NT2/D1 (cell line): ENCODE data around the gene MALSU1.

Source experiments
- DNase-seq: peaks from one replicate; pipeline ENCODE4 v3.0.0-alpha.2; 2011; ENCODE audit warnings: low read depth, low spot score
- H3K27me3 ChIP-seq: 2 replicates; pipeline ENCODE4 v1.6.0; 2011; ENCODE audit warnings: mild to moderate bottlenecking; ENCODE audit not compliant: insufficient read length, insufficient read depth
- H3K36me3 ChIP-seq: 2 replicates; pipeline ENCODE4 v1.6.1; 2011; ENCODE audit warnings: mild to moderate bottlenecking, low read length, mixed read lengths; ENCODE audit not compliant: insufficient read depth, insufficient read length
- H3K4me1 ChIP-seq: 2 replicates; pipeline ENCODE4 v1.5.1; 2011; ENCODE audit not compliant: insufficient read depth, insufficient read length
- H3K4me3 ChIP-seq: 2 replicates; pipeline ENCODE4 v1.5.1; 2011; ENCODE audit warnings: low read depth; ENCODE audit not compliant: insufficient read length
- H3K9ac ChIP-seq: 2 replicates; pipeline ENCODE4 v1.6.0; 2011; ENCODE audit warnings: low read depth; ENCODE audit not compliant: insufficient read length
- H3K9me3 ChIP-seq: 2 replicates; pipeline ENCODE4 v1.5.1; 2011; ENCODE audit warnings: mild to moderate bottlenecking, low read length; ENCODE audit not compliant: insufficient read depth
- SUZ12 ChIP-seq: IDR thresholded peaks from 2 replicates; pipeline ENCODE4 v1.6.1; 2011; ENCODE audit not compliant: insufficient read length, insufficient read depth; ENCODE audit errors: extremely low read depth
- YY1 ChIP-seq: IDR thresholded peaks from 2 replicates; pipeline ENCODE4 v1.6.1; 2011; ENCODE audit not compliant: insufficient read length, insufficient read depth
- ZNF274 ChIP-seq: IDR thresholded peaks from 2 replicates; pipeline ENCODE4 v1.6.1; 2011; ENCODE audit warnings: mild to moderate bottlenecking, low read depth, low read length

MALSU1 gene

DNA sequence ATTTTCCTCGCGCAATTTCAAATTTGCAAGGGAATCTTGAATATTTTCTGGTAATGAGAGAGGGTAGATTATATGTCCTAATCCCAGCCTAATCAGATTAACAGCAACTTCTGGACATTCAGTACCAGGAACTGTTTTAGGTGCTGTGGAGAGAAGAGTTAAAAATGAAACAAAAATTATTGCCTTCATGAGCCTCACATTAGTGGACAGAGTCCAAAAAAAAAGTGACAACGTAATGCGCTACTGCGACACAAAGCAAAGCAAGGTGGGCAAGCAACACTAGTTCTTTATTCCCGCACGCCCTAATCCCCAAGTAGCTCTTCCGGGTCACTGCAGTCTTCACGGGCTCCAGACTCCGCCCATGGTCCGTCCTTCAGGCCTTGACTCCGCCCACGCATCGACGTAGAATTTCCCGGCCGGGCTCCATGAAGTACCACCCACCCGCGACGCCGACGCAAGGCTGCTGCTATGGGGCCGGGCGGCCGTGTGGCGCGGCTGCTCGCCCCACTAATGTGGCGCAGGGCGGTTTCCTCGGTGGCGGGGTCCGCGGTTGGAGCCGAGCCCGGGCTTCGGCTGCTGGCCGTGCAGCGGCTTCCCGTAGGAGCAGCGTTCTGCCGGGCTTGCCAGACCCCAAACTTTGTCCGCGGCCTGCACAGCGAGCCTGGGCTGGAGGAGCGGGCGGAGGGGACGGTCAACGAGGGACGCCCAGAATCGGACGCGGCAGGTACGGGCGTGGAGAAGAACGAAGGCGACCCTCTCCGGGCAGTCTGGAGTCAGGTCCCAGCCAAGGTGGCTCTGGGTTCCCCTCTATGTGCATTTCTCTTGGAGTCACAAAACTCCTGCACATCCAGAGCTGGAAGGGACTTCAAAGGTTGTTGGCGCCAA, at the start of gene MALSU1:
TSS of gene MALSU1 (plus strand) at position 455 of the 885 bp plus-strand sequence. CDS start at position 469, 14 bp downstream.
- no peaks in the 10 kb centered on the region for H3K27me3 ChIP-seq
- peak; percentile 99 for DNase-seq
- H3K4me3 ChIP-seq = peak within 1 kb of the TSS; percentile 91
- no peaks in the 10 kb centered on the region for H3K9me3 ChIP-seq
- peak within 1 kb of the TSS; percentile 96 for H3K9ac ChIP-seq
- TF ChIP-seq SUZ12 (no peak), YY1 (no peak), ZNF274 (no peak)
- H3K4me1 ChIP-seq = no peaks in the 10 kb centered on the region
- H3K36me3 ChIP-seq = peaks cover 34% of the 10 kb centered on the region

DNA sequence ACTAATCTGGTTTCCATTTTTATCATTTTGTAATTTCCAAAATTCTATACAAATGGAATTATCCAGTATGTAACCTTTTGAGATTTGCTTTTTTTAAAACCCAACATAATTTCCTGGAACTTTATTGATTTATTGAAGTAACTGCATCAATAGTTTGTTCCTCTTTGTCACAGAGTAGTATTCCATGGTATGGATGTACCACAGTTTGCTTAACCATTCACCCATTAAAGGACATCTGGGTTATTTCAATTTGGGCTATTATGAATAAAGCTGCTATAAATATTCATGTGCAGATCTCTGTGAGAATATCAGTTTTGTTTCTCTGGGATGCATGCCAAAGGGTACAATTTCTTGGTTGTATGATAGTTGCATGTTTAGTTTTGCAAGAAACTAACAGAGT, 49.7 kb upstream of the MALSU1 start:
- TF ChIP-seq ZNF274 (no peak), YY1 (no peak), SUZ12 (no peak)
- Histone ChIP-seq H3K4me3 (no peak overlapping the region), H3K9me3 (no peaks in the 10 kb centered on the region), H3K9ac (no peak overlapping the region), H3K4me1 (peaks cover 7% of the 10 kb centered on the region), H3K27me3 (no peaks in the 10 kb centered on the region), H3K36me3 (no peaks in the 10 kb centered on the region)
- no peak for DNase-seq

DNA sequence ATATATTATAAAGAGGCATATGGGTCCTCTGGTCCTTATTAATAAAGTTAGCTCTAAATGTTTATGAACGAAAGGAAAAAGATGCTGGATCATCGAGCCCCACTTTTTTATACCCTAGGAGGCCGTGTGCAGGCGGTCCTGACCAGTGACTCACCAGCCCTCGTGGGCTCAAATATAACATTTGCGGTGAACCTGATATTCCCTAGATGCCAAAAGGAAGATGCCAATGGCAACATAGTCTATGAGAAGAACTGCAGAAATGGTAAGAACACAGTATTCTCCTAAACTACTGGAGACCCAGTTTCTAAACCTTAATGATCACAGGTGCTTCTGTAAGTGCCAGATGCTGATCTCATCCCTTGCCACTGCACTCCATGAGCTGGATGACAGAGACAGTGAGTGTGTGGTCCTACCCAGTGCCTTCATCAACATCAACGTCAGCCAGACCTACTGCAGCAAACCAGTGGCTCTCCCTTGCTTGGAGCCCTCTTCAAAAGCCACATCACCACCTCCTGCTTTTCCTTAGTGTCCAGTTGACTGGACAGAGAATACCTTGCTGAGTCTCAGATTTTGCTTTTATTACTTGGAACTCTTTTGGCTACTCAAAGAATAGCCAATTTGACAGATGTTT, 45.0 kb upstream of the MALSU1 start:
- Histone ChIP-seq H3K27me3 (no peaks in the 10 kb centered on the region), H3K9me3 (no peaks in the 10 kb centered on the region), H3K4me1 (no peaks in the 10 kb centered on the region), H3K9ac (no peak overlapping the region), H3K36me3 (no peaks in the 10 kb centered on the region), H3K4me3 (no peak overlapping the region)
- no peak for DNase-seq
- TF ChIP-seq ZNF274 = no peak
- TF ChIP-seq YY1 = no peak
- TF ChIP-seq SUZ12 = no peak

DNA sequence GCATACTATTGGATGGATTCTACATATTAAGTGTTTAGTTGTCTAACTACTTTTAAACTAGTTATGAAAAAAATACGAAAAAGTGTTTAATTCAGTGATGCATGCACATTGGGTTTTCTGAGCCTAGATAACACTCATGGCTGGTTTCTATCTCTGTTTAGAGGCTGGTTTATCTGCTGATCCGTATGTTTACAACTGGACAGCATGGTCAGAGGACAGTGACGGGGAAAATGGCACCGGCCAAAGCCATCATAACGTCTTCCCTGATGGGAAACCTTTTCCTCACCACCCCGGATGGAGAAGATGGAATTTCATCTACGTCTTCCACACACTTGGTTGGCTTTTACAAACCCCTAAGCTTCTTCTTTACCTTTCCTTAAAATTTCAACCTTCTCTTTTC, 42.4 kb upstream of the MALSU1 start:
- H3K9ac ChIP-seq = no peak overlapping the region
- no peak for DNase-seq
- no peaks in the 10 kb centered on the region for H3K4me1 ChIP-seq
- no peaks in the 10 kb centered on the region for H3K9me3 ChIP-seq
- no peaks in the 10 kb centered on the region for H3K36me3 ChIP-seq
- TF ChIP-seq YY1 (no peak), SUZ12 (no peak), ZNF274 (no peak)
- no peak overlapping the region for H3K4me3 ChIP-seq
- no peaks in the 10 kb centered on the region for H3K27me3 ChIP-seq

DNA sequence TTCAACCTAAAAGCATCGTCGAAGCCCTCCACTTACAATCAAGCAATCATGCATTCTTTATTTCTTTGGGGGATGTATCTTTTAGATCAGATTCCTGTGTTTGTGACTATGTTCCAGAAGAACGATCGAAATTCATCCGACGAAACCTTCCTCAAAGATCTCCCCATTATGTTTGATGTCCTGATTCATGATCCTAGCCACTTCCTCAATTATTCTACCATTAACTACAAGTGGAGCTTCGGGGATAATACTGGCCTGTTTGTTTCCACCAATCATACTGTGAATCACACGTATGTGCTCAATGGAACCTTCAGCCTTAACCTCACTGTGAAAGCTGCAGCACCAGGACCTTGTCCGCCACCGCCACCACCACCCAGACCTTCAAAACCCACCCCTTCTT, 38.8 kb upstream of the MALSU1 start:
- no peak for DNase-seq
- Histone ChIP-seq H3K4me1 (no peaks in the 10 kb centered on the region), H3K27me3 (no peaks in the 10 kb centered on the region), H3K36me3 (no peaks in the 10 kb centered on the region), H3K9me3 (no peaks in the 10 kb centered on the region), H3K9ac (no peak overlapping the region), H3K4me3 (no peak overlapping the region)
- TF ChIP-seq ZNF274 (no peak), YY1 (no peak), SUZ12 (no peak)

DNA sequence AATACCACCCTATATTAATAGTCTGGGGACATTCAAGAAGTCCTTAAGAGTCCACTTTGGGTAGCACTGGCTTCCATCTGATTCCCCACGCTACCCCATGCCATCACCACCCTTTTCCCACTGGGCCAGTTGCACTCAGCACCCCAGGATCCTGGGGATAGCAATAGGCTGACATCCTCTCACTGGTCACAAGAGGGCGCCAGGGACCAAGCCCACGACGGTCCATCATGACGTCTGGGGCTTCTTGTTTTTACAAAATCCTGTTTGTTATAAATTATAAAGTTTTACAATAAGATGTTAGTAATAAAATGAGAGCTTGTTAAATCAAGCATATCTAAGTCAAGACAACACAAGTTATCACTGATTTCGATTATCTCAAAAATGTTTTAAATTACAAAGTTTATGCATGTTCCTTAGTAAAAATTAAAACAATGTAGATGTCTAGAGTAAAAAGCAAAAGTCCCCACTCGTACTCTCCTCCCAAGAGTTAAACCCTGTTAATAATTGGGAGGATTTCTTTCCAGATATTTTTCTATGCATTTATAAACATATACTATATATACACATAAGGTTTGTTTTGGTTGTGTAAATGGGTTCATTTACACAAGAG, 37.2 kb upstream of the MALSU1 start:
- no peaks in the 10 kb centered on the region for H3K36me3 ChIP-seq
- no peaks in the 10 kb centered on the region for H3K27me3 ChIP-seq
- peak; percentile 79 for DNase-seq
- no peaks in the 10 kb centered on the region for H3K9me3 ChIP-seq
- TF ChIP-seq YY1 = no peak
- no peak for TF ChIP-seq SUZ12
- no peak for TF ChIP-seq ZNF274
- H3K4me1 ChIP-seq = no peaks in the 10 kb centered on the region
- H3K4me3 ChIP-seq = no peak overlapping the region
- H3K9ac ChIP-seq = no peak overlapping the region
